GM18868 (cell line): Measurements from ENCODE around the gene CYFIP1.
A peak's percentile ranks its signal among the peaks of the same experiment; 100 is the strongest.

ENCODE experiments used
- ATAC-seq: cut with Tn5 transposase; IDR thresholded peaks from one replicate; pipeline ENCODE4 v1.9.1; 2021; ENCODE audit warnings: mild to moderate bottlenecking, moderate library complexity; ENCODE audit not compliant: unreplicated experiment

CYFIP1 gene

DNA sequence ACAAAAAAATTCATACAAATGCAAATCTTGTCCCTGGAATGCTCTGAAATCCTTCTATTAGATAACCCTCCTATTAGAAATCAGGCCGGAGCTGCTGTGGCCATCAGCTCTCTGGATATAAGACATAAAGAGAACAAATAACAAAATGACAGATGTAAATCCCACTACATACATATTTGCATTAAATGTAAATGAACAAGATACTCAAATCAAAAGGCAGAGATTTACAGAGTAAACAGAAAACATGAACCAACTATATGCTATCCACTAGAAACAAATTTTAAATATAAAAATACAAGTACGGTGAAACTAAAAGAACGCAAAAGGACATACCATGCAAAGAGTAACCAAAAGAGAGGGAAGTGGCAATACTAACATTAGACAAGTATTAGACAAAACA lies 10.7 kb downstream of the CYFIP1 start:
- ATAC-seq = no peak

DNA sequence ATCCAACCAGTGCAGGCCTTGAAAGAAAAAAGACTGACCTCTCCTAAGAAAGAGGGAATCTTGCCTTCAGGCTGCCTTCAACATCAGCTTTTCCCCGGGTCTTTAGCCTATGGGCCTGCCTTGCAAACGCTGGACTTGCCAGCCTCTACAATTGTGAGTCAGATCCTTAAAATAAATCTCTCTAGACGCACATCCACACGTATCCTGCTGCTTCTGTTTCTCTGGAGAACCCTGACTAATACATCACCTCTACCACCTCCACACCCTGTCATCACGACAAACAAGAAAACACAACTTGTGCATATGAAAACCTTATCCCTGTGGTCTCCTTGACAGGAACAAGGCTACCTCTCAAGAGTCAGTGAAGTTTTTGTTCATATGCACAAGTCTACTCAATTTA lies 11.8 kb downstream of the CYFIP1 start:
- no peak for ATAC-seq

DNA sequence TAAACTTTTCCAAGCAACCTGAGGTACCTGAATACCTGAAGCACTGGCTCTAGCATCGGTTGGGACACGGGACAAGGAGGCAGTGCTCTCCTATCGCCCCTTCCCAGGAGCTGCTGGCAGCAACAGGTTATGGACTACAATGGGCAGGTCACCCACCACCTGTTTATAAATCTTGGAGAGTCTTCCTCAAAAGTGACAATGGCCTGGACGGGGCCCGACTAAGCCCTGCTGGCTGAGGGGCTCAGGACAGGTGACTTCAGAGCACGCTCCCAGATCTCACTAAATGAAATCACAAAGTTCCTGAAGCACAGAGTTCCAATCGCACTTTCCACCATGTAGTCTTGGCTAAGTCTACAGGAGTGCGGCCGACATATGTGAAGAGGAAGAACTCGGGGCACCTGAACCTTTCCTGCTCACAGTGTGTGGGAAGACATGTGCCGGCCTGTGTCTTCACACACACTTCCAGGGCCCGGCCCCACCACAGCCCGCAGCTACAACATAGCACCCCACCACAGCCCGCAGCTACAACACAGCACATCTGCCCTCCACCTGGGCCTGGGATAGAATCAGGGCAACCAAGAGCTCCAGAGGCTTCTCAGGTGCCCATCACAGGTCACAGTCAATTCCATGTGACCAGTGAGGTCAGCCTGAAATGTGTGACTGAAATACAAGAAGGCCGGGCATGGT lies 12.9 kb downstream of the CYFIP1 start:
- no peak for ATAC-seq

DNA sequence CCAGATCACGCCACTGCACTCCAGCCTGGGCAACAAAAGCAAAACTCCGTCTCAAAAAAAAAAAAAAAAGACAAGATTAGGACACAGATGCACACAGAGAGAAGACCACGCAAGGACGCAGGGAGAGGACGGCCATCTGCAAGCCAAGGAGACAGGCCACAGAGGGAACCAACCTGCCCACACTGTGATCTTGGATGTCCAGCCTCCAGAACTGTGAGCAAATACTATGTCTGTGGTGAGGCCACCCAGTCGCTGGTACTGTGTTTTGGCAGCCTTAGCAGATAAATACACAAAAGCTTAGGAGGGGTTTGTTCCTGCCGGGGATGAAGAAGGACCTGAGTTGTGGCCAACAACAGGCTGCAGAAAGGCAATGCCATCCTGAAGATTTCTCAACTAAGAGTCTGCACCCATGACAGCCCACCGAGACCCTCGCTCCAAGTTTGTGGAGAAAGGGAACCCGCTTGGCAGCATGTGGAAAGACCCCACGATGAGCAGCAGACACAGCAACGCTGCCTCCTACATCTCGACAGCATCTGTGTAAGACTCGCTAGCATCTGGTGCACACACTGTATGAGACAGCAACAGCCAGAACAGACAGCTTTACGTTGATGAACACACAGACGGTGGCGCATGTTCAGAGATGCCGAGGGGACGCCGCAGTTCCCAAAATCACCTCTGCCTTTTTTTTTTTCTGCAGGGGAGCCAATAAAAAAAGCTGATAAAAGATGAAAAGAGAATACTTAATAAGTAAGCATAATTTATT lies 13.7 kb downstream of the CYFIP1 start:
- no peak for ATAC-seq

DNA sequence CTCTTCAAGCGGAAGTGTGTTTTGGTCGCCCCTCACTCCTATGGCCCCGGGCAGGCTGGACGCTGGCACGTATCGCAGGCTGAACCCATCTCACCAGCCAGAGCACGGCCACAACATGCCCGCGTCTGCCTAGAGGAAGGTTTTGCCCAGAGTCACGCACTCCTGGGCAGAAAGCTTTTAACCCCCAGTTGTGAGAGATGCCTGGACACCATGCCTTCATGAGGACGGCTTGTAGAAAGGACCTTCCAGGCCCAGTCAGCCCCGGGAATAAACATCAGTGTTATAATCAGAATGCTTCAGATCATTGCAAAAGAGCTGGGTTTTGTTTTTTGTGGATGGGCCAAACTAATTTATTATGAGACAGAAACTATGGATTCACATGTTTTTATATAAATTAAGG lies 16.5 kb downstream of the CYFIP1 start:
- no peak for ATAC-seq

DNA sequence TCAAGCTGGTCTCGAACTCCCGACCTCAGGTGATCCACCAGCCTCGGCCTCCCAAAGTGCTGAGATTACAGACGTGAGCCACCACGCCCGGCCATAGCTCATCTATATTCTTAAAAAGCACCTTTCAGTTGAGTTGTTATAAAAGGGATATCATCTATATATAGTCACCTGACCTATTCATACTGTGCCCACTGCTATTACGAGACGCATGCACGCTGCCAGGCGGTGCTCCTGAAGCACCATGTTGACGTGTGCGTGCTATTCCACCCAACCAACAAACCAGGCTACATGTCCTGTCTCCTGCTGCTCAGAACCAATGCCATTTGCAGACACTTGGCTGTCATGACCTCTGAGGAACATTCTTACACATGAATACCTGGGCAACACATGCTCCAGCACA lies 17.6 kb downstream of the CYFIP1 start:
- ATAC-seq = no peak

DNA sequence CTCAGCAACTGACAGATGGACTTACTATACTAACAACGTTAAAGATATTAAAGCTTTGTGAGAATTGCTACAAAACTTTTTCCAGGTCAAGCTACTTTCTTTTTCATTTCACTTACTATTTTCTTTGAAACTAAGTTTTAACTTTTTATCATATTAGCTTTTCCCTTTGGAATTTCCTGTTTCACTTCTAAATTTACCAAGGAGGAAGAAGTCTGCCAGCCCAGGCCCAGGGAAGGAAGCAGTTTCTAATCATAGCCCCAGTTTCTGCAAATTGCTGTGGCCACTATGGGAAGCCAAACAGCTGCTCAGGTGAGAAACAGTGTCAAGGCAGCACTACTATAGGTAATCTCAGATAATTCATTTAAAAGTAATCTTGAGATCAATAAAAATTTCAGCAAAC lies 18.4 kb downstream of the CYFIP1 start:
- ATAC-seq = no peak

DNA sequence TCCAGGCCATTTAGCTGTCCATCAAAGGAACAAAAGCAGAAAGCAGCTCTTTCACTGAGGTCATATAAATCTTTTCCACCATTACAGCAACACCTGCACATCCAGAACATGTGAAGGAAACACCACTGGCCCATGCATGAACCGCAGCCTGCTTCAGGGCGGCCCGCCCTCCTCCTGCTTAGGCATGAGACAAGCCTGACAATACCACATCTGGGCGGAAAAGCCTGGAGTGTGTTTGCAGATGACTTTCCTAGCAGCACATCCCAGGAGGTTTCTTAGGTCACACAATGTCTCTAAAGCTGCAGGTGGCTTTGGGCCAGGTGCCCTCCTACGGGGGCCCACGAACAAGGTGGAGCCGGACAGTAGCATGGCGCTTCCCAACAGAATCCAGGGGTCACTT lies 19.6 kb downstream of the CYFIP1 start:
- ATAC-seq = no peak

DNA sequence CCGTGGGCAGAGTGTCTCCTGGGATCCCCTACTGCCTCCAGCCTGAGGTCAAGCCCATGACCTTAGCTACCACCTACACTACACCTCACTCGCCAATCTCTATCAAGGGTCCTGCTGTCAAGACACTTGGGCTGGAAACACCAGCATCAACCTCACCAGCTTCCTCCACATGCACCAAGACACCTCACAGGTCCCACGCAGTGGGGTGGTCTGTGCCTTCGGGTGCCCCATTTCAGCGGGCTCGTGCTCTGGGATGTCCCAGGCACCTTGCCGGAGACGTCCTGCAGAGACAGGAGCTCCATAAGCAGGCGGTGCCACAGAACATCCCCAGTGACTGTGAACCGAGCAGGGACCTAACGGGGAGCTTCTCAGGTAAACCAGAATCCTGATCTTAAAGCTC lies 20.0 kb downstream of the CYFIP1 start:
- no peak for ATAC-seq

DNA sequence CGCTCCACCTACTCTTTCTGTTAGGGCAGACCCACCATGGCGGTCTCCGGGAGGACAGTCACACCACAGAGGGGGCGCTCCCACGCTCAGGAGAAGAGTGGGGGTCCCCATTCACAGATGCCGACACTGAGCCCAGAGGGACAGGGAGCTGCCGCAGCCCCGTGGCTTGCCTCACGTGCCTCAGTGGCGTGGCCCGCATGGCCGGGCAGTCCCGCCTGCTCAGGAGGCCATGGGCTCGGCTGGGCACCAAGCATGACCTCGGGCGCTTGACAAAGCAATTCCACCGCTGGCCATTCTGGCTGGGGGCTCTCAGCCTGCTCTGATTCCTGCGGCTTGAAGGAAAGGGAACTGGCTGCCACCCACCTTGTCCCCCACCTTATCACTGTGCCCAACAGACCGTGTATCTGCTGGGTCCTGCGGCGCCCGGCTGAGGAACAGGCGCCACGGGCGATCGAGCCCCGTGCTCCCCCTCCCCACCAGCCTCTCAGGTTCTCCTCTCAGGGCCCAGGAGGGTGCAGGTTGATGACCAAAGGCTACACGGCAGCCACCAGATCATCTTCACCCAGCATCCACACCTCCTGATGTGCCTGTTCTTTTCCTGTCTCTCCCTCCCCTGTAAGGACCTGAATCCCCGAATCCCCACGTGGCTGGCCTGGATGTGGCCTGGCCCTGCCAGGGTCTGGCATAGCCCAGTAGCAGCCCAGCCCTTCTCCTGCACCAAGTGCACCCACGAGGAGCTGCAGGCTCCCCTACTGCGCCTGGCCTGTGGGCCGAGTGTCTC lies 20.7 kb downstream of the CYFIP1 start:
- no peak for ATAC-seq

DNA sequence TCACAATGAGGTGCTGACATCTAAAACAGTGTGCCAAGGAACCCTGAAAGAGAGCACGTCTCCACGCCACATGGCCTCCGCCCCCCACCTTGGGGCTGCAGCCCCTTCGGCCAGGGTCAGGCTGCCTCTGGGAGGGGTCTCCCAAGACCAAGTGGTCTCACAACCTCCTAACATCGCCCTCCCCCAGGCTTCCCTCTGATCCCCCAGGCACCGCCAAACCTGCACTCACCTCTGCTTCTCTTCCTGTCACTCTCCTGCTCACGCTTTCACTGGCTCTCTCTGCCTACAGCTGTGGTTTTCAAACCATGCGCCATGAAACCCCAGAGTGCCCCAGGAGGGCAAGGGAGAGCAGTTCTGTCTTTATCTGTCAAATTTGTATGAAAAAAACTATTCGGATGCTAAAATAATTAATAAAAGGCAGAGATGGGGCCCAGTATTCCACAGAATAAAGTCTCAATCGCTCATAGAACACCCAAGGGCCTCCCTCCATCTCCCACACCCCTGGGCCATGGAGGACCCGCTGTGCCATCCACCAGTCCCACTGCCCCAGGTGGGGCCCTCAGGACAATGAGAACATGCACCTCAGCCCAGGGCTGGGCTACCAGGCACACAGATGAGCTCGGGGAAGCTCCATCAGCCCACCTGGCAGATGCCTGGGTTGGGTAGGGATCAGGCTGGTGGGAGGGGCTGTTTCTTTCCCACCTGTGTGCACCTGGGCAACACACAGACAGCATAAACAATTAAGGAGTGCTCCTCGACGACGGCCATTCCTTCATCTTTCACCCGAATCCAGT lies 21.5 kb downstream of the CYFIP1 start:
- peak; percentile 64 for ATAC-seq

DNA sequence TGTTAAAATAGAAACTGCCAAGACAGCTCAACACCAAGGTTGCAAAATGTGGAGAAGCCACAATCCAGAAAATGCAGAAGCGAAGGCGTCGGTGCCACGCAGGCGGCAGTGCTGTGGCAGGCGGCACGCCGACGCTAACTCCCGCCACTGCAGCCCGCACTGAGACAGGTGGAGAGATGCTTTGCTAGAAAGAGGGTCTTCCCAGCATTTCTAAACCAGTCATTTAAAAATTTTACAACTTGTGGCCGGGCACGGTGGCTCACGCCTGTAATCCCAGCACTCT lies 23.2 kb downstream of the CYFIP1 start:
- ATAC-seq = no peak

DNA sequence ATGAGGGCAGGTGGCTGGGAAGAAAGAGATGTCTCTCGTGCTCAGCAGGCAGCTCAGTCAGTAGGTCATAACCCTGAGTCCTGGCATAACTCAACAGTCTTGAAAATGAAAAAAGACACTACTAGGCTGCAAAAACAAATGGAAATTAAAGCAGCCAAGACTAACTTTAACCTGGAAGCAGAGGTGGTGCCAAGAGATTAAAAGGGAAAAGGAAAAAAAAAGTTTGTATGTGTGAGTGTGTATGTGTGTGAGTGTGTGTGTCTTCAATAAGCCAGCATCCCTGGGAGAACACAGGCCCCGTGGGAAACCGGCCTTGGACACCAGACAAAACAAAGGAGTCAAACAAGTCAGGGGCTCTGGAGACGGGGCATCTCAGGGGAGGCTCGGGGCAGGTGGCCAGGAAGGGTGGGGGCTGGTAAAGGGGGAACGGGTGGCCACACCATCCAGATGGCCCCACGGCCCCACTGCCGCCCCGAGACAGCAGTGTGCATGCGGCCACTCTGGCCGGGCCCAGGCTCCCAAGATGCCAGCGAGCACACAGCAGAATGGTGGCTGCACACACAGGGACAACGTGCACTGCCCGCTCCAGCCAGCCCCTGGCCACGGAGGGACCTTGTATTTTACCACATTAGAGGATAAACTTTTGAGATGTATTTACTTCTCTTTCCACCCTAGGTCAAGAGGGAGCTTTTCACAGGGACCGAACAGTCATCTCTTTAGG lies 23.8 kb downstream of the CYFIP1 start:
- no peak for ATAC-seq

DNA sequence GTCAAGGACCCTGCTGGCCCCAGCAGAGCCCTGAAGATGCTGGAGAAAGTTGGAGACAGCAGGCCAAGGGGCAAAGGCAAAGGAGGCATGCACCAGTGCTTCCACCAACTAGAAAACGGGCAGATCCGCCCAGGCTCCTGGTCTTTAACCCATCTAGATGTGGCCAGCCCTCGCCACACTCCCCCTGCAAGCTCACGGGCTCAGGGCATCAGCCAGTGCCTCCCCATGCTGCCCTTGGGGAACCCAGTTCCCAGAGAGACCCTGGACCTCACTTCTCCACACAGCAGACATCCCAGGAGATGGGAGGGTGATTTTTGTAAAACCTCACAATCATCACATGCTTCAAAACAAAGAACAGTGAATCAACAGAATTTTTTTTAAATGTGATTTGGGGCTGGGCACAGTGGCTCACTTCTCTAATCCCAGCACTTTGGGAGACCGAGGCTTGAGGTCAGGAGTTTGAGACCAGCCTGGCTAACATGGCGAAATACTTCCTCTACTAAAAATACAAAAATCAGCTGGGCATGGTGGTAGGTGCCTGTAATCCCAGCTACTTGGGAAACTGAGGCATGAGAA lies 24.5 kb downstream of the CYFIP1 start:
- no peak for ATAC-seq

DNA sequence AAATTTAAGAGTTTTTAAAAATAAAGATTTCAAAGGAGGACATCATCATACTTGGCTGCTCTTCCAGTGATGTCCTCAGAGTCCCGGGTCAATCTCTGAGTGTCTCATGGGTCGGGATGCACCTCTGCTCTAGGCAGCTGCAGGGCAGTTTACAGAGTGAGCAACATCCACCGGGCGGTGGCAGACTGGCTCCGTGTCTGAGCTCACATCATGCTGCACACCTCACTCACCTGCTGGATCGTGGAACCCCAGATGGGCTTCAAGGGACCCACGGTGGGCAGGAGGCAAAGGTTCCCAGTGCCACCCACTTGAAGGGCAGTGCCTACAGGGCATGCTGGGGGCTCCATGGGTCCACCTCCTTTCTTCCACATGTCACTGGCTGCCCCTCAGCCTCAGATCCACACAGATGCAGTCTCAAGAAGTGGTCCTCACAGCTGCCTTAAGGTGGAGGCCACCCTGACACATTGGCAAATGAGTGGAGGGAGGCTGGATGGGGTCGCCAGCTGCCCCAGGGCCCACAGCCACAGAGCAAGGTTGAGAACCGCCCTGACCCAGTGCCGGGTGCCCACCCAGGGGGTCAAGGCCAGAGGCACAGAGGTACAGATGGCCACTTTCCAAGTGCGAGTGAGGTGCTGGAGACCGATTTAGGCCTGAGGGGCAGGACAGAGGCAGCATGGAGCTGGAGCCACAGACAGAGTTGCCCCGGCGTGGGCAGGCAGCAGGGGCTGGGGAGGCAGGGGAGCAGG lies 25.2 kb downstream of the CYFIP1 start:
- no peak for ATAC-seq

DNA sequence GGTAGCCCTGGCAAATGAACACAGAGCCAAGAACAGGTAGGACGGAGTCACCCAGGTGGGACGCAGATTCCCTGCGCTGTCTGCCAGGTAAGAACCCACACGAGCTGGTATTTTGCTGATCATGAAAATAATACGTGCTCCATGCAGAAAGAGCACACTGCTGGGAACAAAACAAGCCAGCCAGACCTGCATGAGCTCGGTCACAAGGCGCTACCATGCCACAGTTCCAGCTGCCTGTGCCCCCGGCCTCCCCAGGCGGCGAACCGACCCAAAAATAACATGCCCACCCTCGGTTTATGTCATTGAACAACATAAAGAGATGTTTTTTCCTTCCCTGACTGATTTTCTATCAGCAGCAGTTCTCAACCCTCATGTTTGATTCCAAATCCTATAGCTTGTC lies 25.8 kb downstream of the CYFIP1 start:
- no peak for ATAC-seq

DNA sequence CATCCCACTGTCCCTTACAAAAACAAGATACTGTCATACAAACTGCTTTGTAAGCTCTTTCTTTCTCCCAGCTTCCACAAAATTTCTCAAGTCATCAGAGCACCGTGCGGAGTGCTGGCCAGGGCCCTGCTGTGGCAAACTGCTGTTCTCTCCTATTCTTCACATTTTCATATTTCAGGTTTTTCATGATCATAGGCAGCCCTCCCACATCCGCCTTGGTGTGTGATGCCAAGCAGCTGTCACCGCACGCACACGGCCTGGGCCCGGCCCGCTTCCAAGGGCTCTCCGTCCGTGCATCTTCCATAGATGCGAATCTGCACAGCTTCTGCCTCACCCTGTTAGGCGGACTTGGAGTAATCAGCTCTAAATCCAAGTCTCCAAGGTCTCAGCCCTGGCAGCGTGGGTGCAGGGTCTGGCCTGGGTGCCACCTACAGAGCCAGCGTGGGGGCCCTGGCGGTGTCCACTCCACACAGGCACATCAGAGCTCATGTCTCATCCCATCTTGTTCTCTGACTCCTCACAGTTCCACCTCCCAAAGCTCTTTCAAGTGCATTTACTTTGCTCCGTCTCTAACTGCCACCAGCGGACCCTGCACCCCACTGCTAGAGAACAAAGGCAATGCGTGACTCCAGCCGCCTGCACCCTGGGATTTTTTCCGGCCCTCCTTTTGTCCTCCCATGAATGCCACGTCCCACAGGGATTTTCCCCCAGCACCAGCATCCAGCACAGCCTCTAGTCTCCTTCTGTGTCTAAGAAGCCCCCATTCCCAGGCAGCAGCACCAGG lies 27.2 kb downstream of the CYFIP1 start:
- ATAC-seq = no peak

DNA sequence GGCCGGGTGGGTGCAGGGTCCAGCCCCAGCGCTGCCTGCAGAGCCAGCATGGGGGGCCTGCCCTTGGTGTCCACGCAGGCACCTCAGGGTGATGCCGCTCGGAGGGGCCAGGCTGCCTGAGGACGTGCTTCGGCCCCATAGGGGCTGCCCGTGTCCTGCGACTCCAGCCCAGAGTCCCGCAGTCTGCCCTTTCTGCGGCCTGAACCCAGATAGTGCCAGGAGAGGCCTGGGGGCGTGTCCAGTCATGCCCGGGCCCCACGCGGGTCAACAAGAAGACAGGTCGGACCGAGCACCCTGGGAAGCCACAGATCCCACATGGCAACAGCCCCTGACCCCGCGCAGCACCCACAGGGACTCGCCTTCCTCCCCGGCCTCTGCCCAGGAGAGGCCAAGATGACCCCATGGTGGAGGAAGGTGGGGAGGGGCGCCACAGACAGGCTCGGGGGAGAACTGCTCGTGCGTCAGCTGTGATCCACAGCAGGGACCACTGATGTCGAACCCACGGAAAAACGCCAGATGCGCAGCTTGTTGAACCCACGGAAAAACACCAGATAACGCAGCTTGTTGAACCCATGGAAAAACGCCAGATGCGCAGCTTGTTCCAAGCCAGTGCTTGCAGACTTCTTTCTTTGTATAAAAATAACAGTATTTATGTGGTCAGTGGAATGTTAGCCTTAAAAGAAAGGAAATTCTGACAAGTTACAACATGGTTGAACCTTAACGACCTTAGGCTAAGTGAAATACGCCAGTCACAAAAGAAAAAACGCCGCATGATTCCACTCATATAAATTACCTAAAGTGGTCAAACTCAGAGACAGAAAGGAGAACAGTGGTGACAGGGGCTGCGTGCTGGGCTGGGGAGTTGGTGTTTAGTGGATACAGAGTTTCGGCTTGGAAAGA lies 28.5 kb downstream of the CYFIP1 start:
- ATAC-seq = no peak
